OCI-M2 (cell line): ENCODE results near the gene PATJ.

Experiments
- DNase-seq: peaks from one replicate; lab custom pipeline; 2025; ENCODE audit not compliant: unreplicated experiment; lab: John Stamatoyannopoulos, UW

PATJ gene

GRCh38 chr1:62038594-62039284 is 296.5 kb downstream of the PATJ start:
- no peak for DNase-seq

GRCh38 chr1:62040450-62040849 is 298.2 kb downstream of the PATJ start:
- DNase-seq: no peak

- DNase-seq: no peak
Observed at GRCh38 chr1:62040973-62041372, 298.7 kb downstream of the PATJ start.

GRCh38 chr1:62043154-62043553 is 300.9 kb downstream of the PATJ start:
- DNase-seq: no peak

- no peak for DNase-seq
Observed at GRCh38 chr1:62045574-62045973, 303.3 kb downstream of the PATJ start.

- DNase-seq: no peak
Observed at GRCh38 chr1:62046927-62047326, 304.6 kb downstream of the PATJ start.

GRCh38 chr1:62050165-62050564 is 307.9 kb downstream of the PATJ start:
- no peak for DNase-seq

- no peak for DNase-seq
Observed at GRCh38 chr1:62052946-62053345, 310.7 kb downstream of the PATJ start.

- no peak for DNase-seq
Observed at GRCh38 chr1:62054188-62054587, 311.9 kb downstream of the PATJ start.

GRCh38 chr1:62057230-62057629 is 314.9 kb downstream of the PATJ start:
- DNase-seq: no peak

GRCh38 chr1:62057641-62058290 is 315.5 kb downstream of the PATJ start:
- no peak for DNase-seq

GRCh38 chr1:62058956-62059355 is 316.7 kb downstream of the PATJ start:
- DNase-seq: no peak

- DNase-seq: no peak
Observed at GRCh38 chr1:62062087-62062486, 319.8 kb downstream of the PATJ start.

- DNase-seq: no peak
Observed at GRCh38 chr1:62064829-62065407, 322.6 kb downstream of the PATJ start.

GRCh38 chr1:62066713-62067112 is 324.4 kb downstream of the PATJ start:
- no peak for DNase-seq

GRCh38 chr1:62068416-62068843 is 326.1 kb downstream of the PATJ start:
- no peak for DNase-seq

- no peak for DNase-seq
Observed at GRCh38 chr1:62068978-62069377, 326.7 kb downstream of the PATJ start.

- no peak for DNase-seq
Observed at GRCh38 chr1:62070384-62071011, 328.2 kb downstream of the PATJ start.

GRCh38 chr1:62071695-62072094 is 329.4 kb downstream of the PATJ start:
- no peak for DNase-seq

GRCh38 chr1:62076286-62076685 is 334.0 kb downstream of the PATJ start:
- DNase-seq: no peak

- no peak for DNase-seq
Observed at GRCh38 chr1:62077821-62078220, 335.5 kb downstream of the PATJ start.
